Measurements from ENCODE around the gene IFT81. TPM values are rescaled to one million over a fixed set of nuclear protein-coding genes. Genes with fewer than 3 reads are reported as not detected.

IFT81 gene
- total and polyA plus RNA-seq, 2 of the 13 experiments (the other 11 are each of a cell fraction or from before 2014, with no cell fraction given) = 4.2 to 13.0 TPM

- TF ChIP-seq KLF11 (CRISPR knock-in tag; IDR thresholded peaks at IDR 0.05) (peak; percentile 90), ZNF138 (CRISPR knock-in tag; IDR thresholded peaks at IDR 0.05; ENCODE audit: low read depth) (peak; percentile 81; the same call in 1 of the 2 replicates), TRIM24 (CRISPR knock-in tag; IDR thresholded peaks at IDR 0.05) (no peak), ARNT2 (CRISPR knock-in tag; IDR thresholded peaks at IDR 0.05; ENCODE audit: low read depth) (no peak; the same call in 1 of the 2 replicates), ZNF496 (CRISPR knock-in tag; IDR thresholded peaks at IDR 0.05; ENCODE audit: insufficient replicate concordance) (no peak), ZNF569 (CRISPR knock-in tag; IDR thresholded peaks at IDR 0.05; ENCODE audit: borderline replicate concordance) (no peak), MXD4 (CRISPR knock-in tag; IDR thresholded peaks at IDR 0.05) (peak; percentile 77; the same call in 1 of the 2 replicates), ZSCAN9 (CRISPR knock-in tag; IDR thresholded peaks at IDR 0.05; ENCODE audit: borderline replicate concordance) (peak; percentile 73; the same call in 1 of the 2 replicates), TAF1 (CRISPR knock-in tag; IDR thresholded peaks at IDR 0.05) (peak; percentile 66), CEBPB (IDR thresholded peaks at IDR 0.05; ENCODE audit: borderline replicate concordance, low read depth, low read length) (no peak), NKX3-1 (CRISPR knock-in tag; IDR thresholded peaks at IDR 0.05) (peak; percentile 75; the same call in 1 of the 2 replicates), KDM1A (CRISPR knock-in tag; IDR thresholded peaks at IDR 0.05) (no peak; the same call in 1 of the 2 replicates), MATR3 (CRISPR knock-in tag; IDR thresholded peaks at IDR 0.05) (no peak), PHF21A (CRISPR knock-in tag; IDR thresholded peaks at IDR 0.05) (peak; percentile 83), ZNF75D (CRISPR knock-in tag; IDR thresholded peaks at IDR 0.05; ENCODE audit: borderline replicate concordance) (no peak), STAG1 (CRISPR knock-in tag; IDR thresholded peaks at IDR 0.05) (no peak), ZNF629 (CRISPR knock-in tag; conservative IDR thresholded peaks at IDR 0.05) (peak; percentile 91), KMT2A (CRISPR knock-in tag; IDR thresholded peaks at IDR 0.05) (no peak), FOXC1 (CRISPR knock-in tag; IDR thresholded peaks at IDR 0.05; ENCODE audit: borderline replicate concordance) (peak; percentile 79; the same call in 1 of the 2 replicates), ARNT (IDR thresholded peaks at IDR 0.05) (no peak), TFE3 (CRISPR knock-in tag; IDR thresholded peaks at IDR 0.05) (peak; percentile 90)
- TF ChIP-seq, protein P1, sequence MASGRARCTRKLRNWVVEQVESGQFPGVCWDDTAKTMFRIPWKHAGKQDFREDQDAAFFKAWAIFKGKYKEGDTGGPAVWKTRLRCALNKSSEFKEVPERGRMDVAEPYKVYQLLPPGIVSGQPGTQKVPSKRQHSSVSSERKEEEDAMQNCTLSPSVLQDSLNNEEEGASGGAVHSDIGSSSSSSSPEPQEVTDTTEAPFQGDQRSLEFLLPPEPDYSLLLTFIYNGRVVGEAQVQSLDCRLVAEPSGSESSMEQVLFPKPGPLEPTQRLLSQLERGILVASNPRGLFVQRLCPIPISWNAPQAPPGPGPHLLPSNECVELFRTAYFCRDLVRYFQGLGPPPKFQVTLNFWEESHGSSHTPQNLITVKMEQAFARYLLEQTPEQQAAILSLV (CRISPR knock-in tag; IDR thresholded peaks at IDR 0.05; ENCODE audit: borderline replicate concordance) = no peak
- TF ChIP-seq, protein P2, sequence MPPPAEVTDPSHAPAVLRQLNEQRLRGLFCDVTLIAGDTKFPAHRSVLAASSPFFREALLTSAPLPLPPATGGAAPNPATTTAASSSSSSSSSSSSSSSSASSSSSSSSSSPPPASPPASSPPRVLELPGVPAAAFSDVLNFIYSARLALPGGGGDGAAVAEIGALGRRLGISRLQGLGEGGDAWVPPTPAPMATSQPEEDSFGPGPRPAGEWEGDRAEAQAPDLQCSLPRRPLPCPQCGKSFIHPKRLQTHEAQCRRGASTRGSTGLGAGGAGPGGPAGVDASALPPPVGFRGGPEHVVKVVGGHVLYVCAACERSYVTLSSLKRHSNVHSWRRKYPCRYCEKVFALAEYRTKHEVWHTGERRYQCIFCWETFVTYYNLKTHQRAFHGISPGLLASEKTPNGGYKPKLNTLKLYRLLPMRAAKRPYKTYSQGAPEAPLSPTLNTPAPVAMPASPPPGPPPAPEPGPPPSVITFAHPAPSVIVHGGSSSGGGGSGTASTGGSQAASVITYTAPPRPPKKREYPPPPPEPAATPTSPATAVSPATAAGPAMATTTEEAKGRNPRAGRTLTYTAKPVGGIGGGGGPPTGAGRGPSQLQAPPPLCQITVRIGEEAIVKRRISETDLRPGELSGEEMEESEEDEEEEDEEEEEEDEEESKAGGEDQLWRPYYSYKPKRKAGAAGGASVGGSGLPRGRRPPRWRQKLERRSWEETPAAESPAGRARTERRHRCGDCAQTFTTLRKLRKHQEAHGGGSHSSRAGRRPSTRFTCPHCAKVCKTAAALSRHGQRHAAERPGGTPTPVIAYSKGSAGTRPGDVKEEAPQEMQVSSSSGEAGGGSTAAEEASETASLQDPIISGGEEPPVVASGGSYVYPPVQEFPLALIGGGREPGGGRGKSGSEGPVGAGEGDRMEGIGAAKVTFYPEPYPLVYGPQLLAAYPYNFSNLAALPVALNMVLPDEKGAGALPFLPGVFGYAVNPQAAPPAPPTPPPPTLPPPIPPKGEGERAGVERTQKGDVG (CRISPR knock-in tag; IDR thresholded peaks at IDR 0.05; ENCODE audit: borderline replicate concordance) = 0 out of 2 replicates have a peak, but pooled peaks have one; percentile 49
These were observed 44.4 kb upstream of the IFT81 start (continued) for GRCh38 chr12:110079477-110080400.

Data from HepG2 (cell line).